Astrocyte (in vitro differentiated cells and primary cell): ENCODE measurements around the gene CUEDC2. TPM values are rescaled to one million over a fixed set of nuclear protein-coding genes. Genes with fewer than 3 reads are reported as not detected.

Experiments used
- DNase-seq: peaks from one replicate; pipeline ENCODE4 v3.0.0-alpha.2; 2010; ENCODE audit warnings: low read depth
- FAIRE-seq: peaks from 2 replicates; lab custom pipeline; 2011; peaks lifted over from hg19 to GRCh38; lab: Jason Lieb, UNC
- H2AFZ ChIP-seq: 2 replicates; pipeline ENCODE4 v1.6.0; 2012; ENCODE audit warnings: low read depth, low read length, inconsistent platforms
- H3K27ac ChIP-seq: 2 replicates; pipeline ENCODE4 v1.5.1; 2011; ENCODE audit warnings: low read depth, low read length, inconsistent platforms
- H3K27me3 ChIP-seq: 2 replicates; pipeline ENCODE4 v1.6.0; 2011; ENCODE audit warnings: low read length, inconsistent platforms; ENCODE audit not compliant: insufficient read depth
- H3K36me3 ChIP-seq: 2 replicates; pipeline ENCODE4 v1.5.1; 2011; ENCODE audit warnings: low read length, inconsistent platforms; ENCODE audit not compliant: insufficient read depth
- H3K4me1 ChIP-seq: 2 replicates; pipeline ENCODE4 v1.5.1; 2011; ENCODE audit warnings: low read length, inconsistent platforms; ENCODE audit not compliant: insufficient read depth
- H3K4me2 ChIP-seq: 2 replicates; pipeline ENCODE4 v1.6.0; 2012; ENCODE audit warnings: low read length, inconsistent platforms
- H3K4me3 ChIP-seq: 2 replicates; pipeline ENCODE4 v1.5.1; 2011; ENCODE audit warnings: low read depth, mild to moderate bottlenecking, low read length, inconsistent platforms; ENCODE audit not compliant: insufficient read depth
- H3K79me2 ChIP-seq: 2 replicates; pipeline ENCODE4 v1.6.0; 2012; ENCODE audit warnings: mild to moderate bottlenecking, low read length, inconsistent platforms; ENCODE audit not compliant: insufficient read depth
- H3K9ac ChIP-seq: 2 replicates; pipeline ENCODE4 v1.6.0; 2012; ENCODE audit warnings: mild to moderate bottlenecking, low read length, inconsistent platforms
- H3K9me3 ChIP-seq: 2 replicates; pipeline ENCODE4 v1.5.1; 2012; ENCODE audit warnings: low read depth, mild to moderate bottlenecking, low read length, inconsistent platforms; ENCODE audit not compliant: insufficient read depth
- H4K20me1 ChIP-seq: 2 replicates; pipeline ENCODE4 v1.6.0; 2012; ENCODE audit warnings: low read length, inconsistent platforms; ENCODE audit not compliant: insufficient read depth
- H3K27ac Mint-ChIP-seq: one replicate; pipeline ENCODE4 v1.8.0; 2021; ENCODE audit warnings: mild to moderate bottlenecking, mixed read lengths; ENCODE audit not compliant: unreplicated experiment
- H3K27me3 Mint-ChIP-seq: one replicate; pipeline ENCODE4 v1.8.0; 2021; ENCODE audit warnings: low read depth, mixed read lengths; ENCODE audit not compliant: unreplicated experiment
- H3K36me3 Mint-ChIP-seq: one replicate; pipeline ENCODE4 v1.8.0; 2021; ENCODE audit warnings: low read depth, mixed read lengths; ENCODE audit not compliant: unreplicated experiment
- H3K4me1 Mint-ChIP-seq: one replicate; pipeline ENCODE4 v1.8.0; 2021; ENCODE audit warnings: low read depth, mixed read lengths; ENCODE audit not compliant: unreplicated experiment
- H3K4me3 Mint-ChIP-seq: one replicate; pipeline ENCODE4 v1.8.0; 2021; ENCODE audit warnings: mild to moderate bottlenecking, moderate library complexity, mixed read lengths; ENCODE audit not compliant: unreplicated experiment
- H3K9me3 Mint-ChIP-seq: one replicate; pipeline ENCODE4 v1.8.0; 2021; ENCODE audit warnings: mild to moderate bottlenecking, mixed read lengths; ENCODE audit not compliant: unreplicated experiment
- CTCF ChIP-seq: IDR thresholded peaks from 2 replicates; pipeline ENCODE4 v1.5.1; 2011; ENCODE audit warnings: low read depth, mild to moderate bottlenecking, inconsistent platforms, low read length, moderate library complexity; ENCODE audit not compliant: insufficient read depth
- EZH2 ChIP-seq: IDR thresholded peaks from 2 replicates; pipeline ENCODE4 v1.6.1; 2012; ENCODE audit warnings: mild to moderate bottlenecking, low read length, inconsistent platforms; ENCODE audit not compliant: insufficient read depth
- total RNA-seq: library from RNA; stranded (reverse); gene quantifications from 2 replicates; pipeline ENCODE4 v1.2.1, GENCODE V29; 2021

Gene CUEDC2
- total RNA-seq, 1 donor from 2014 or later, result 49.1 TPM

GRCh38 chr10:102473445-102474331 lies 41.3 kb upstream of the CUEDC2 start:
- Mint-ChIP-seq H3K27me3 (peaks cover 3% of the 10 kb centered on the region), H3K4me3 (no peak overlapping the region), H3K9me3 (no peaks in the 10 kb centered on the region)

DNA sequence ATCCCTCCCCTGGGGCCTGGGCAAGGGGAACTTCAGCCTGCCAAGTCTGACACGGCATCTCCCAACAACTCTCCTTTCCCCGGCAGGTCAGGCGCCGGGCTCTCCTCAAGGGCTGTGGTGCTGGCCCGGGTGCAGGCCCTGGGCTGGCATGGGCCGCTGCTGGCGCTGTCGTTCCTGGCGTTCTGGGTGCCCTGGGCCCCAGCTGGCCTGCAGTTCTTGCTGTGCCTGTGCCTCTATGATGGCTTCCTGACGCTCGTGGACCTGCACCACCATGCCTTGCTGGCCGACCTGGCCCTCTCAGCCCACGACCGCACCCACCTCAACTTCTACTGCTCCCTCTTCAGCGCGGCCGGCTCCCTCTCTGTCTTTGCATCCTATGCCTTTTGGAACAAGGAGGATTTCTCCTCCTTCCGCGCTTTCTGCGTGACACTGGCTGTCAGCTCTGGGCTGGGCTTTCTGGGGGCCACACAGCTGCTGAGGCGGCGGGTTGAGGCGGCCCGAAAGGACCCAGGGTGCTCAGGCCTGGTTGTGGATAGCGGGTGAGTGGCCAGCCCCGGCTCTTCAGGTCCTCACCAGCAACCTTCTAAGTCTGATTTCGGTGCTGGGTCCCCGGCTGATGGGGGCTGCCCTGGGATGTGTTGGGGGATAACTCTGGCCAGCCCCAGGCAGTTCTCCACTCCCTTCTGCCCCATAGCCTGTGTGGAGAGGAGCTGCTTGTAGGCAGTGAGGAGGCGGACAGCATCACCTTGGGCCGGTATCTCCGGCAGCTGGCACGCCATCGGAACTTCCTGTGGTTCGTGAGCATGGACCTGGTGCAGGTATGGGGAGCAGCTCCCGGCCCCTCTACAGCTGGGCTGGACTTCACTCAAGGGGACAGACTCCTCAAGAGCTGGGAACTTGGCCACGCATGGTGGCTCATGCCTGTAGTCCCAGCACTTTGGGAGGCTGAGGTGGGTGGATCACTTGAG lies 38.5 kb upstream of the CUEDC2 start:
- Histone ChIP-seq H3K4me1 (no peaks in the 10 kb centered on the region), H3K9me3 (no peaks in the 10 kb centered on the region), H3K27me3 (no peaks in the 10 kb centered on the region), H3K36me3 (no peaks in the 10 kb centered on the region), H2AFZ (no peak overlapping the region), H4K20me1 (no peaks in the 10 kb centered on the region), H3K27ac (no peak overlapping the region), H3K79me2 (no peaks in the 10 kb centered on the region), H3K4me2 (no peak overlapping the region), H3K4me3 (no peak overlapping the region), H3K9ac (no peak overlapping the region)
- TF ChIP-seq EZH2, result no peak
- TF ChIP-seq CTCF, result no peak
- Mint-ChIP-seq H3K27me3 (peaks cover 3% of the 10 kb centered on the region), H3K4me1 (peaks cover 4% of the 10 kb centered on the region), H3K4me3 (no peak overlapping the region), H3K9me3 (no peaks in the 10 kb centered on the region), H3K36me3 (no peaks in the 10 kb centered on the region), H3K27ac (no peak overlapping the region)
- no peak for FAIRE-seq
- no peak for DNase-seq

More at GRCh38 chr10:102473445-102474331, 41.3 kb upstream of the CUEDC2 start:
- FAIRE-seq (no peak), DNase-seq (no peak)
- H3K27ac Mint-ChIP-seq, result no peak overlapping the region
- Histone ChIP-seq H3K4me3 (no peak overlapping the region), H3K4me1 (no peaks in the 10 kb centered on the region), H3K27ac (no peak overlapping the region), H3K4me2 (no peak overlapping the region), H2AFZ (no peak overlapping the region), H3K27me3 (no peaks in the 10 kb centered on the region), H4K20me1 (peaks cover 1% of the 10 kb centered on the region), H3K9me3 (no peaks in the 10 kb centered on the region), H3K9ac (no peak overlapping the region), H3K79me2 (no peaks in the 10 kb centered on the region), H3K36me3 (peaks cover 3% of the 10 kb centered on the region)
- peaks cover 7% of the 10 kb centered on the region for H3K4me1 Mint-ChIP-seq
- TF ChIP-seq EZH2 (no peak), CTCF (no peak)
- H3K36me3 Mint-ChIP-seq, result no peaks in the 10 kb centered on the region
